ENCODE results near the gene SMYD1. TPM values are rescaled to one million over a fixed set of nuclear protein-coding genes. Genes with fewer than 3 reads are reported as not detected.
A peak's percentile ranks its signal among the peaks of the same experiment; 100 is the strongest.
"Not testable (repeated sequence)": the region's sequence is repeated elsewhere in the genome, so short reads cannot be mapped to it uniquely, and the experiment has no call there.

Gene SMYD1
- polyA plus RNA-seq, 3 donors from 2014 or later: not detected

- H3K4me3 Mint-ChIP-seq; DNase-seq; H3K9me3 Mint-ChIP-seq; H3K27me3 Mint-ChIP-seq (ENCODE audit: low read depth in 3 of 3); H3K36me3 Mint-ChIP-seq: not testable (repeated sequence)
- Mint-ChIP-seq H3K27ac (peak overlapping the region in 2 of 6 donors; percentile 31 to 76), H3K4me1 (peaks cover 27 to 60% of the 10 kb centered on the region in 2 donors)
These were observed 22.1 kb upstream of the SMYD1 start for GRCh38 chr2:88045561-88045960.

GRCh38 chr2:88048541-88048940, 19.1 kb upstream of the SMYD1 start:
- DNase-seq: no peak
- peak overlapping the region in 3 of 6 donors; percentile 9 to 57 (median 16) for H3K27ac Mint-ChIP-seq
- peaks cover 24 to 56% of the 10 kb centered on the region in 2 donors for H3K4me1 Mint-ChIP-seq
- H3K36me3 Mint-ChIP-seq: peaks cover 0 to 5% (median 3%) of the 10 kb centered on the region in 3 donors
- no peaks in the 10 kb centered on the region for H3K9me3 Mint-ChIP-seq
- no peak overlapping the region for H3K4me3 Mint-ChIP-seq
- H3K27me3 Mint-ChIP-seq (ENCODE audit: low read depth in 3 of 3): no peaks in the 10 kb centered on the region

GRCh38 chr2:88049622-88050021, 18.0 kb upstream of the SMYD1 start:
- Mint-ChIP-seq H3K27ac (peak overlapping the region in 4 of 6 donors; percentile 2 to 53 (median 22)), H3K9me3 (no peaks in the 10 kb centered on the region), H3K4me3 (no peak overlapping the region), H3K36me3 (peaks cover 0 to 5% (median 3%) of the 10 kb centered on the region in 3 donors), H3K27me3 (ENCODE audit: low read depth in 3 of 3) (peaks cover 0 to 4% (median 0%) of the 10 kb centered on the region in 3 donors), H3K4me1 (peaks cover 32 to 67% of the 10 kb centered on the region in 2 donors)
- no peak for DNase-seq

GRCh38 chr2:88051792-88052191, 15.8 kb upstream of the SMYD1 start:
- Mint-ChIP-seq H3K36me3 (peaks cover 0 to 5% (median 0%) of the 10 kb centered on the region in 3 donors), H3K27ac (peak overlapping the region; percentile 6 to 99 (median 77)), H3K27me3 (ENCODE audit: low read depth in 3 of 3) (peaks cover 0 to 17% (median 4%) of the 10 kb centered on the region in 3 donors), H3K4me1 (peaks cover 39 to 73% of the 10 kb centered on the region in 2 donors), H3K9me3 (no peaks in the 10 kb centered on the region), H3K4me3 (no peak overlapping the region)
- no peak for DNase-seq

GRCh38 chr2:88053296-88053695, 14.3 kb upstream of the SMYD1 start:
- H3K27me3 Mint-ChIP-seq (ENCODE audit: low read depth in 3 of 3): peaks cover 0 to 17% (median 4%) of the 10 kb centered on the region in 3 donors
- H3K4me3 Mint-ChIP-seq: peak overlapping the region in 3 of 5 donors; percentile 30 to 98 (median 98)
- H3K36me3 Mint-ChIP-seq: peaks cover 0 to 5% (median 0%) of the 10 kb centered on the region in 3 donors
- DNase-seq: no peak
- peak overlapping the region; percentile 95 to 99 (median 98) for H3K27ac Mint-ChIP-seq
- no peaks in the 10 kb centered on the region for H3K9me3 Mint-ChIP-seq
- H3K4me1 Mint-ChIP-seq: peaks cover 39 to 70% of the 10 kb centered on the region in 2 donors

GRCh38 chr2:88053934-88054781, 13.5 kb upstream of the SMYD1 start:
- no peak for DNase-seq
- Mint-ChIP-seq H3K27ac (peak overlapping the region; percentile 95 to 99 (median 98)), H3K36me3 (peaks cover 0 to 5% (median 0%) of the 10 kb centered on the region in 3 donors), H3K4me3 (peak overlapping the region; percentile 90 to 99 (median 98)), H3K4me1 (peaks cover 38 to 61% of the 10 kb centered on the region in 2 donors), H3K9me3 (no peaks in the 10 kb centered on the region), H3K27me3 (ENCODE audit: low read depth in 3 of 3) (peaks cover 0 to 19% (median 4%) of the 10 kb centered on the region in 3 donors)

- peak overlapping the region; percentile 90 to 99 (median 98) for H3K4me3 Mint-ChIP-seq
- no peaks in the 10 kb centered on the region for H3K9me3 Mint-ChIP-seq
- peaks cover 37 to 54% of the 10 kb centered on the region in 2 donors for H3K4me1 Mint-ChIP-seq
- H3K36me3 Mint-ChIP-seq: peaks cover 0 to 5% (median 0%) of the 10 kb centered on the region in 3 donors
- peaks cover 0 to 19% (median 4%) of the 10 kb centered on the region in 3 donors for H3K27me3 Mint-ChIP-seq (ENCODE audit: low read depth in 3 of 3)
- DNase-seq: no peak
- peak overlapping the region; percentile 95 to 99 (median 98) for H3K27ac Mint-ChIP-seq
These were observed 12.7 kb upstream of the SMYD1 start for GRCh38 chr2:88054782-88055370.

GRCh38 chr2:88055371-88056128, 12.1 kb upstream of the SMYD1 start, which contains the start of gene KRCC1:
Gene KRCC1 (minus strand): TSS chr2:88055783. CDS start chr2:88028563, 27,220 bp downstream.
- Mint-ChIP-seq H3K4me1 (peaks cover 37 to 49% of the 10 kb centered on the region in 2 donors), H3K27ac (peak within 1 kb of the TSS; percentile 95 to 99 (median 99)), H3K9me3 (no peaks in the 10 kb centered on the region), H3K36me3 (peaks cover 0 to 5% (median 0%) of the 10 kb centered on the region in 3 donors), H3K27me3 (ENCODE audit: low read depth in 3 of 3) (peaks cover 0 to 19% (median 4%) of the 10 kb centered on the region in 3 donors), H3K4me3 (peak within 1 kb of the TSS; percentile 90 to 99 (median 98))
- DNase-seq: peak; percentile 95 to 97 (median 97)

GRCh38 chr2:88057437-88057844, 10.2 kb upstream of the SMYD1 start:
- Mint-ChIP-seq H3K27me3 (ENCODE audit: low read depth in 3 of 3) (peaks cover 0 to 20% (median 4%) of the 10 kb centered on the region in 3 donors), H3K9me3 (no peaks in the 10 kb centered on the region), H3K4me1 (peaks cover 33 to 42% of the 10 kb centered on the region in 2 donors), H3K4me3 (peak overlapping the region in 2 of 5 donors; percentile 2 to 99), H3K36me3 (no peaks in the 10 kb centered on the region), H3K27ac (no peak overlapping the region)
- DNase-seq: no peak

GRCh38 chr2:88058191-88058590, 9.4 kb upstream of the SMYD1 start:
- DNase-seq: no peak
- peaks cover 0 to 21% (median 4%) of the 10 kb centered on the region in 3 donors for H3K27me3 Mint-ChIP-seq (ENCODE audit: low read depth in 3 of 3)
- no peaks in the 10 kb centered on the region for H3K9me3 Mint-ChIP-seq
- H3K4me3 Mint-ChIP-seq: no peak overlapping the region
- peaks cover 29 to 36% of the 10 kb centered on the region in 2 donors for H3K4me1 Mint-ChIP-seq
- H3K36me3 Mint-ChIP-seq: no peaks in the 10 kb centered on the region
- H3K27ac Mint-ChIP-seq: no peak overlapping the region

GRCh38 chr2:88059979-88060906, 7.4 kb upstream of the SMYD1 start:
- DNase-seq: peak; percentile 26 to 44 (median 40)
- Mint-ChIP-seq H3K9me3 (no peaks in the 10 kb centered on the region), H3K4me1 (peaks cover 9 to 15% of the 10 kb centered on the region in 2 donors), H3K36me3 (no peaks in the 10 kb centered on the region), H3K27me3 (ENCODE audit: low read depth in 3 of 3) (peaks cover 0 to 14% (median 4%) of the 10 kb centered on the region in 3 donors), H3K27ac (no peak overlapping the region), H3K4me3 (no peak overlapping the region)

- no peak for DNase-seq
- H3K4me1 Mint-ChIP-seq: peaks cover 6 to 11% of the 10 kb centered on the region in 2 donors
- H3K9me3 Mint-ChIP-seq: no peaks in the 10 kb centered on the region
- peaks cover 0 to 11% (median 2%) of the 10 kb centered on the region in 3 donors for H3K27me3 Mint-ChIP-seq (ENCODE audit: low read depth in 3 of 3)
- H3K4me3 Mint-ChIP-seq: no peak overlapping the region
- H3K36me3 Mint-ChIP-seq: no peaks in the 10 kb centered on the region
- H3K27ac Mint-ChIP-seq: peak overlapping the region in 1 of 6 donors; percentile 32
These were observed 6.7 kb upstream of the SMYD1 start for GRCh38 chr2:88060907-88061275.
